A549 (cell line): ENCODE data around the gene ECI1.

ENCODE experiments used
- BHLHE40 ChIP-seq: IDR thresholded peaks from 2 replicates; pipeline ENCODE4 v1.6.1; 2012; ENCODE audit warnings: low read depth, low read length, inconsistent platforms
- CEBPB ChIP-seq, 2 experiments: fragments of >200 bp in 1 of 2; sonication (Bioruptor Twin) in 1 of 2; formaldehyde crosslinking in 1 of 2; IDR thresholded peaks; 2 replicates each; pipeline ENCODE4 v1.6.1; 2012 to 2016
- CHD4 ChIP-seq: fragments of 200-600 bp; sonication (generic); IDR thresholded peaks from 2 replicates; pipeline ENCODE4 v1.6.1; 2016; ENCODE audit warnings: antibody characterized with exemption, mild to moderate bottlenecking, borderline replicate concordance
- JUNB ChIP-seq: fragments of >200 bp; sonication (Bioruptor Twin); formaldehyde crosslinking; IDR thresholded peaks from 2 replicates; pipeline ENCODE4 v1.6.1; 2016
- KDM1A ChIP-seq: fragments of 200-600 bp; sonication (generic); IDR thresholded peaks from 2 replicates; pipeline ENCODE4 v1.6.1; 2016; ENCODE audit warnings: low read depth, mild to moderate bottlenecking
- POLR2A ChIP-seq: IDR thresholded peaks from 2 replicates; pipeline ENCODE4 v1.6.1; 2012; ENCODE audit warnings: mild to moderate bottlenecking, low read length
- RFX5 ChIP-seq: fragments of 450-650 bp; IDR thresholded peaks from 2 replicates; pipeline ENCODE4 v1.7.1; 2014; ENCODE audit warnings: antibody characterized with exemption, mild to moderate bottlenecking, moderate library complexity
- SMC3 ChIP-seq: fragments of >200 bp; sonication (Bioruptor Twin); formaldehyde crosslinking; IDR thresholded peaks from 3 replicates; pipeline ENCODE4 v1.6.1; 2018; ENCODE audit warnings: inconsistent platforms
- TF ChIP-seq, protein P1 (sequence below): fragments of 200-600 bp; sonication (generic); IDR thresholded peaks from 2 replicates; pipeline ENCODE4 v1.6.1; 2016; ENCODE audit warnings: antibody characterized with exemption, mild to moderate bottlenecking, moderate library complexity
- TF ChIP-seq, protein P2 (sequence below): fragments of >200 bp; sonication (Bioruptor Twin); formaldehyde crosslinking; IDR thresholded peaks from 3 replicates; pipeline ENCODE4 v1.5.1; 2016

DNA sequence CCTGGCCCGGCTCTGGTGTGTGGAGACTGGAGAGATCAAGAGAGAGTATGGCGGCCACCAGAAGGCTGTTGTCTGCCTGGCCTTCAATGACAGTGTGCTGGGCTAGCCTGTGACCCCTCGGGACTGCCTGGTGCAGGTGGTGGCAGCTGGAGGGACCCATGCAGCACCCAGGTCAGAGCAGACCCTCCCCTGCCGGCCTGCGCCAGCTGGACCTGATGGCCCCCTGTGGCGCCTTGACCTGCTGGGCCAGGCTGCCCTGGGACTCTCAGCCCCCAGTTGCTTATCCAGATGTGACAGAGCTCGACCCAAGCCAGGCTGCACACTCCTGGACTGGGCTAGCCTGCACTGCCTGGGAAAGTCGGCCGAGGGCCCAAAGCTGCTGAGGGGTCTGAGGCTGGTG lies 42.6 kb downstream of the ECI1 start:
- TF ChIP-seq, protein P1, sequence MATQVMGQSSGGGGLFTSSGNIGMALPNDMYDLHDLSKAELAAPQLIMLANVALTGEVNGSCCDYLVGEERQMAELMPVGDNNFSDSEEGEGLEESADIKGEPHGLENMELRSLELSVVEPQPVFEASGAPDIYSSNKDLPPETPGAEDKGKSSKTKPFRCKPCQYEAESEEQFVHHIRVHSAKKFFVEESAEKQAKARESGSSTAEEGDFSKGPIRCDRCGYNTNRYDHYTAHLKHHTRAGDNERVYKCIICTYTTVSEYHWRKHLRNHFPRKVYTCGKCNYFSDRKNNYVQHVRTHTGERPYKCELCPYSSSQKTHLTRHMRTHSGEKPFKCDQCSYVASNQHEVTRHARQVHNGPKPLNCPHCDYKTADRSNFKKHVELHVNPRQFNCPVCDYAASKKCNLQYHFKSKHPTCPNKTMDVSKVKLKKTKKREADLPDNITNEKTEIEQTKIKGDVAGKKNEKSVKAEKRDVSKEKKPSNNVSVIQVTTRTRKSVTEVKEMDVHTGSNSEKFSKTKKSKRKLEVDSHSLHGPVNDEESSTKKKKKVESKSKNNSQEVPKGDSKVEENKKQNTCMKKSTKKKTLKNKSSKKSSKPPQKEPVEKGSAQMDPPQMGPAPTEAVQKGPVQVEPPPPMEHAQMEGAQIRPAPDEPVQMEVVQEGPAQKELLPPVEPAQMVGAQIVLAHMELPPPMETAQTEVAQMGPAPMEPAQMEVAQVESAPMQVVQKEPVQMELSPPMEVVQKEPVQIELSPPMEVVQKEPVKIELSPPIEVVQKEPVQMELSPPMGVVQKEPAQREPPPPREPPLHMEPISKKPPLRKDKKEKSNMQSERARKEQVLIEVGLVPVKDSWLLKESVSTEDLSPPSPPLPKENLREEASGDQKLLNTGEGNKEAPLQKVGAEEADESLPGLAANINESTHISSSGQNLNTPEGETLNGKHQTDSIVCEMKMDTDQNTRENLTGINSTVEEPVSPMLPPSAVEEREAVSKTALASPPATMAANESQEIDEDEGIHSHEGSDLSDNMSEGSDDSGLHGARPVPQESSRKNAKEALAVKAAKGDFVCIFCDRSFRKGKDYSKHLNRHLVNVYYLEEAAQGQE: no peak
- no peak for TF ChIP-seq POLR2A
- no peak for TF ChIP-seq KDM1A
- no peak for TF ChIP-seq CEBPB (IDR thresholded peaks at IDR 0.05)
- TF ChIP-seq, protein P2, sequence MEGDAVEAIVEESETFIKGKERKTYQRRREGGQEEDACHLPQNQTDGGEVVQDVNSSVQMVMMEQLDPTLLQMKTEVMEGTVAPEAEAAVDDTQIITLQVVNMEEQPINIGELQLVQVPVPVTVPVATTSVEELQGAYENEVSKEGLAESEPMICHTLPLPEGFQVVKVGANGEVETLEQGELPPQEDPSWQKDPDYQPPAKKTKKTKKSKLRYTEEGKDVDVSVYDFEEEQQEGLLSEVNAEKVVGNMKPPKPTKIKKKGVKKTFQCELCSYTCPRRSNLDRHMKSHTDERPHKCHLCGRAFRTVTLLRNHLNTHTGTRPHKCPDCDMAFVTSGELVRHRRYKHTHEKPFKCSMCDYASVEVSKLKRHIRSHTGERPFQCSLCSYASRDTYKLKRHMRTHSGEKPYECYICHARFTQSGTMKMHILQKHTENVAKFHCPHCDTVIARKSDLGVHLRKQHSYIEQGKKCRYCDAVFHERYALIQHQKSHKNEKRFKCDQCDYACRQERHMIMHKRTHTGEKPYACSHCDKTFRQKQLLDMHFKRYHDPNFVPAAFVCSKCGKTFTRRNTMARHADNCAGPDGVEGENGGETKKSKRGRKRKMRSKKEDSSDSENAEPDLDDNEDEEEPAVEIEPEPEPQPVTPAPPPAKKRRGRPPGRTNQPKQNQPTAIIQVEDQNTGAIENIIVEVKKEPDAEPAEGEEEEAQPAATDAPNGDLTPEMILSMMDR: no peak
- no peak for TF ChIP-seq JUNB
- TF ChIP-seq RFX5: no peak
- no peak for TF ChIP-seq CHD4
- no peak for TF ChIP-seq BHLHE40
- TF ChIP-seq SMC3: no peak
